Prostate gland (tissue), 2 donors: ENCODE results near the gene FIGNL2.

ENCODE experiments used
- POLR2A ChIP-seq: fragments of 450-650 bp; IDR thresholded peaks from one replicate; pipeline ENCODE4 v1.6.1; 2016; ENCODE audit warnings: antibody characterized with exemption, mild to moderate bottlenecking
- POLR2AphosphoS5 ChIP-seq: sonication (generic); formaldehyde crosslinking; IDR thresholded peaks from one replicate; pipeline ENCODE4 v1.6.1; 2017; ENCODE audit warnings: antibody characterized with exemption
- TF ChIP-seq, protein P1 (sequence below), 4 experiments: fragments of 200-600 bp in 2 of 4; fragments of 450-650 bp in 2 of 4; sonication (generic) in 2 of 4; IDR thresholded peaks; 1 replicate in 3 of 4; 2 replicates in 1 of 4; pipeline ENCODE4 v1.5.1; 2016 to 2019; ENCODE audit warnings: antibody characterized with exemption in 4 of 4, mild to moderate bottlenecking in 2 of 4, moderate library complexity in 2 of 4

DNA sequence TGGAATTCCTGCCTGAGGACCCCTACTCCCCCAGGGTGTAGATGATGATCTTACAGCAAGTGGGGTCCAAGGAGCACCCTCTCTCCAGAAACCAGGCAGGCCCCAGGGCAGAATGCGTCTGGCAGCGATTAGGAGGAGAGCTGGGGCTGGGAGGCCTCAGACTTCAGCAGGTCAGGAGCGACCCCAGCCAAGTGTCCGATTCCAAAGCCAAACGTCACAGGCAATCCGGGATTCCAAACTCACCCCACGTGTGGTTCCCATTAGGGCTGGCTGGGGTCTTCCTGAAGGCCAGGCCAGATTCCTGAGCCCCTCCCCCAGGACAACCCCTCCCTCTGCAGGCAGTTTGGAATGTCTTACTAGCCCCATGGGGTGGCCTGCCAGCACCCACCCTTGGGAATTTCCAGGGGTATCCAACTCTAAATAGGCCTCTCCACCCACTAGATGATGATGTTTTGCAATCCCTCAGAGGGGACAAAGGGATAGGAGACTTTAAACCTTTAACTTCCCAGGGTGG lies 17.3 kb upstream of the FIGNL2 start:
- TF ChIP-seq POLR2AphosphoS5, result no peak
- TF ChIP-seq POLR2A, result no peak
- TF ChIP-seq, protein P1, sequence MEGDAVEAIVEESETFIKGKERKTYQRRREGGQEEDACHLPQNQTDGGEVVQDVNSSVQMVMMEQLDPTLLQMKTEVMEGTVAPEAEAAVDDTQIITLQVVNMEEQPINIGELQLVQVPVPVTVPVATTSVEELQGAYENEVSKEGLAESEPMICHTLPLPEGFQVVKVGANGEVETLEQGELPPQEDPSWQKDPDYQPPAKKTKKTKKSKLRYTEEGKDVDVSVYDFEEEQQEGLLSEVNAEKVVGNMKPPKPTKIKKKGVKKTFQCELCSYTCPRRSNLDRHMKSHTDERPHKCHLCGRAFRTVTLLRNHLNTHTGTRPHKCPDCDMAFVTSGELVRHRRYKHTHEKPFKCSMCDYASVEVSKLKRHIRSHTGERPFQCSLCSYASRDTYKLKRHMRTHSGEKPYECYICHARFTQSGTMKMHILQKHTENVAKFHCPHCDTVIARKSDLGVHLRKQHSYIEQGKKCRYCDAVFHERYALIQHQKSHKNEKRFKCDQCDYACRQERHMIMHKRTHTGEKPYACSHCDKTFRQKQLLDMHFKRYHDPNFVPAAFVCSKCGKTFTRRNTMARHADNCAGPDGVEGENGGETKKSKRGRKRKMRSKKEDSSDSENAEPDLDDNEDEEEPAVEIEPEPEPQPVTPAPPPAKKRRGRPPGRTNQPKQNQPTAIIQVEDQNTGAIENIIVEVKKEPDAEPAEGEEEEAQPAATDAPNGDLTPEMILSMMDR (IDR thresholded peaks at IDR 0.05), result no peak
